HK-2 (cell line): Measurements from ENCODE around the gene PTPRN2.

Source experiments
- DNase-seq: peaks from one replicate; pipeline ENCODE4 v3.0.0-alpha.2; 2018; ENCODE audit not compliant: unreplicated experiment

The PTPRN2 gene

GRCh38 chr7:157643525-157643970 lies 944.1 kb downstream of the PTPRN2 start:
- no peak for DNase-seq

GRCh38 chr7:157641866-157642265 lies 945.8 kb downstream of the PTPRN2 start:
- DNase-seq: no peak

DNA sequence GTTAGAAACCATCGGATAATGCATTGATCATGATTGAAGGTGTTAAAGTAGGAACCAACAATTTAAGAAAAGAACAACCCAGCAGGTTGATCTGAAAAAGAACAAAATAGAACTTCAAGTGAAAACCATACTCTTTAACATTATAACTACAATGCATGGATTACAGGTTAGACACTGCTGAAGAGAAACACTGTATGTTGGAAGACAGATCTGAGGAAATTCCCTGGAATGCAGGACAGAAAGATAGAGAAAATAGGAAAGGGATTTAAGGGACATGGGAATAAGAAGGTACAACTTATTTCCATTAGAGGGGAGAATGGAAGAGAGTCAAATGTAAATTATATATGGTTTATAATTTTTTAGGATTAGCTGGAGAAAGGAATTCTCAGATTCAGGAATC lies 947.5 kb downstream of the PTPRN2 start:
- no peak for DNase-seq

GRCh38 chr7:157638563-157638962 lies 949.1 kb downstream of the PTPRN2 start:
- no peak for DNase-seq

GRCh38 chr7:157637216-157637949 lies 950.2 kb downstream of the PTPRN2 start:
- DNase-seq: no peak

- DNase-seq: no peak
These were observed 952.0 kb downstream of the PTPRN2 start for GRCh38 chr7:157635669-157636068.

DNA sequence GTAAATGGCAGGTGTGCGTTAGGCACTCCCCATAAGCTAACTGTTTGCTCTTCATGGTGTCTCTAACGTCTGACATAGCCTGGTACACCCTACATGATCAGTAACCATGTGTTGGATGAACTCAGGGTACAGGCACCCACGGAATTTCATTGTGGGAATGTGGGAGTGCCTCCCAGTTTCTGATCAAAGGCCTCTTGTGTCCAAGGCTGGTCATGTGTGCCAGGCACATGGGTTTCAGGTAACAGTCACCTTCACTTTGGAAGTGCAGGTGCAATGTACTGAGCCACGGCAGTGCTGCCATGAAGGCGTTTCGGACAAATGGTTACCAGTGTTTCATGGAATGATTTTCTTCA lies 952.5 kb downstream of the PTPRN2 start:
- DNase-seq: no peak

- DNase-seq: no peak
These were observed 953.0 kb downstream of the PTPRN2 start for GRCh38 chr7:157634401-157635147.

DNA sequence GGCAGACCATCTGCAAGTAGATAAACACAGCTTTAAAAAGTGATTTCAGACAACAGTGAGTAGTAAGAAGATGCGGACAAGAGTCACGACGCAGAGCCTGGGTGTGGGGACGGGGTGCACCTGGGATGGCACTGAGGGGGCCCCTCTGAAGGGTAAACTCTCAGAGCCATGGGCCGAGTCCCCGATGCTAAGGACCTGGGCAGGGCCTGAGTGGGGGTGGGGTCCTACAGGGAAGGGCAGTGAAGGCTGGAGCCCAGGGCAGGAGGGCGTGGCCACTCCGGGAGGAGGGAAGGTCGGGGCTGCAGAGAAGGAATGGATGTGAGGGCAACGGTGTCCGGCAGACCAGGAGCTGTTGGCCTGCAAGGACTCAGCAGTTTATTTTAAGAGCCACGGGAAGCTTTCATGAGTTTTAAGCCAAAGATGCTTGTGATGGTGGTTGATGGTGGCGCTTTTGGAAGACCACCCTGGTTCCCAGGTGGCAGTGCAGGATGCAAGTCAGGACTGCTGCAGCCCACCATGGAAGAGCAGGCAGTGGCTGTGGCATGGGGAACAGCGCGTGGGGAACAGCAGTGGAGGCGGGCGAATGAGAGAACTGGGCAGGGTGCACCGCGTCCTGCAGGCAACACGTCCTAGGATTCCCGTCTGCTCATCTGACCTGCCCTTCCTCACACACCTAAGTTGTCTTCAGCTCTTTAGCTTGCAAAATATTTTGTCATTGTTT lies 954.0 kb downstream of the PTPRN2 start:
- no peak for DNase-seq

DNA sequence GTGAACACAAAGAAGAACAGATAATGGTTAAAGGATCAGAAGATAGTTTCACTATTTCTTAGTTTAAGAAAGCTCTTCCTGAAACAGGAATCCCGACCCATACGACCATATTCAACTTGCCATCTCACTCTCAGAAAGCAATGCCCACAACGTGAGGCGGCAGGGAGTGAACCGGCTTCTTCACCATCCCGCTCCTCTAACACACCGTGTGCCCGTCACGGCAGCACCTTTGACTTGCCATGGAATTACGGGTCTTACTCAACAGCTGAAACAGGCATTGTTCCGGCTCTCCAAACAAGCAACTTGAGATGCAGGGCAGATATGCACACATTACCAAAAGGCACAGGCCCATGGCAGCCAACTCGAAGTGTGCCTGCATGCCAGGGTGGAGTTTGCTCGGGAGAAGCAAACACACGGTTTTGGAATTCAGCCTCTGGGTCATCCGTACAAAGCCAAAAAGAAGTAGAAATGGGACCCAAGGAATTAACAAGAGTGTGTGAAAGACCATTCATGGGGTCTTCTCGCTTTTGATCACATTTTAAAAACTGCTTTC lies 957.2 kb downstream of the PTPRN2 start:
- no peak for DNase-seq

DNA sequence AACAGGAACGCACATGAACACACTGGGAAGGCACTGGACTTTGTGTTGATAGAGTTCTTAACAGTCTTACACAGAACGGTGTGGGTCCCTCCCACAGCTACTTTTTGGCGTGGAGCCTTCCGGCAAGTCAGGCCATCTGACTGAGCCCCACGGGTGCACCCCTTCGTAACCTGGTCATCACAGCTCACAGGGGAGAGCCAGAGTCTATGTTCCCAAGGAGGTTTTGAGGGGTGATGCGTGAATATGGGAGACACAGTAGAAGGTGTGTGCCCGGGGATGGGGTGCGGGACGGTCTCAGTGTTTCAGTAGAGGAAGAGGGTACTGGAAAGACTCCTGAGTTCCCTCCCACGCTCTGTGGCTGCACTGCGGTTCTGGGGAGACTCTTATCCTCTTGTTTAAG lies 959.2 kb downstream of the PTPRN2 start:
- DNase-seq: no peak

DNA sequence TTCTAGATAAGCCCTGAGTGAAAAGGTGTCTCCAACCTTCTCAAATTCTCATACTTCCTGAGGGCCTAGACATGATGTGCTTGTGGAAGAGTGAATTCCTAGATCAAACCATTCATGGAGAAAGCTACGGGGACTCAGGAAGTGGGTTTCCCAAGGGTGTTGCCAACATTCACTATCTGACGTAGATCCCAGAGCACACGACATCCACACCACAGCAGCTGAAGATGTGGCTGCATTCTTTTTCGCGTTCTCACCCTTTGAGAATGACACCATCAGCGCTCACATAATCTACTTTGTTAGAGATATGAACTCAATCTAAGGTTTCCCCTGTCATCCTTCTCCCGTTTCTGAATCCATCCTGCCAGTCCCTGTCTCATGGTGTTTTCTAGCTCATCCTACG lies 960.0 kb downstream of the PTPRN2 start:
- DNase-seq: no peak

- DNase-seq: no peak
These were observed 960.6 kb downstream of the PTPRN2 start for GRCh38 chr7:157627033-157627432.

- no peak for DNase-seq
These were observed 961.5 kb downstream of the PTPRN2 start for GRCh38 chr7:157625973-157626742.

DNA sequence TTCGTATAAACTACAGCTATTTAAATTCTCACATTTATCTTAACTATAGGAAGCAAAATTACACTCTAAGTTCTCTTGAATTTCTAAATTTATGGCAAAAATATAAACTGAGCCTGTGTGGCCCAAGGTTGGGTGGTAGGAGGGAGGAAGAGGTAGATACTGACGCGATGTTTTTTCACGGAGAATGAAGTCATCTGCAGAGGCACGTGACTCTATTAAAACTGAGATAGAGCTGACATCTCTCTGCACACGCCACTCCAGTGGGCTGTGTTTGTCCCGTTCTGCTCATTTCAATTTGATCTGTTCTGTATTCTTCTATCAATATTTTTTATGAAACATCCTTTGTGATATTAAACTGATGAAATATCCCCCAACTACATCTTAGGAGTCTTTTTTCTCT lies 964.1 kb downstream of the PTPRN2 start:
- DNase-seq: no peak

- no peak for DNase-seq
These were observed 965.0 kb downstream of the PTPRN2 start for GRCh38 chr7:157622408-157623205.

DNA sequence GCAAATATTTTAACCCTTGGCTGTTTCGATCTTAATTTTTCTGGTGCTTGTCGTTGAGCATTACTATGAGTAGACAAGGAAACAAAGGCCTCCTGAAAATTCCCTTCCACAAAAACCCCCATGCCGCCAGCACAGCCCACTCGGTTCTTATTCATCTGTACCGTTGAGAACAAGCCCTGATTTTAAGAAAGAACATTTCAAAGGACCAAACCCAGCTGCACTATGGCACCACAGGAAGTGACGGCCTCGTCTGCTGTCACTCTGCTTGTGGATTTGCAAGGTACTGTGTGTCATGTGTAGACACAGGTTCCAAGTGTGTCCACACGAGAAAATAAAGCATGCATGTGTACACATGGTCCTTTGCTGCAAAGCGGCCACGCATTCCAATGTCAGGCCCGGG lies 965.6 kb downstream of the PTPRN2 start:
- DNase-seq: no peak

DNA sequence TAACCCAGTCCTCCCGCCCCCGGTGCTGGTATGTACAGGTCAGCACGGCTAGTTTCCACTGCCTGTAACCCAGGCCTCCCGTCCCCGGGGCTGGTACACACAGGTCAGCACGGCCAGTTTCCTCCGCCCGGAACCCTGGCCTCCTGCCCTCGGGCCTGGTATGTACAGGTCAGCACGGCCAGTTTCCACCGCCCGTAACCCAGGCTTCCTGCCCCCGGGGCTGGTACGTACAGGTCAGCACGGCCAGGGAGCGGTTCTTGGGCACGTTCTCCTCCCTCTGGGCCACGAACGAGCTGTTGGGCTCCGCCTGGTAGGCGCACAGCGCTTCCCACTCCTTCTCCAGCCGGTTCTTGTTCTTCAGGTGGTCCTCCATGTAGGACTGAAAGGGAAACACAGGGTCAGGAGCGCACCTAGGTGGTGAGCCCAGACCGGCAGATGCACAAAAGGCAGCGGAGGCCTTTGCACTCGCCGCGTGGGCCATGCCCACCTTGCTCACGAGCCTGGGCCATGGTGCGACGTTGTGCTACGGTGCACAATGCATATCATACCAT lies 966.4 kb downstream of the PTPRN2 start:
- DNase-seq: no peak

GRCh38 chr7:157620616-157621015 lies 967.0 kb downstream of the PTPRN2 start:
- no peak for DNase-seq

DNA sequence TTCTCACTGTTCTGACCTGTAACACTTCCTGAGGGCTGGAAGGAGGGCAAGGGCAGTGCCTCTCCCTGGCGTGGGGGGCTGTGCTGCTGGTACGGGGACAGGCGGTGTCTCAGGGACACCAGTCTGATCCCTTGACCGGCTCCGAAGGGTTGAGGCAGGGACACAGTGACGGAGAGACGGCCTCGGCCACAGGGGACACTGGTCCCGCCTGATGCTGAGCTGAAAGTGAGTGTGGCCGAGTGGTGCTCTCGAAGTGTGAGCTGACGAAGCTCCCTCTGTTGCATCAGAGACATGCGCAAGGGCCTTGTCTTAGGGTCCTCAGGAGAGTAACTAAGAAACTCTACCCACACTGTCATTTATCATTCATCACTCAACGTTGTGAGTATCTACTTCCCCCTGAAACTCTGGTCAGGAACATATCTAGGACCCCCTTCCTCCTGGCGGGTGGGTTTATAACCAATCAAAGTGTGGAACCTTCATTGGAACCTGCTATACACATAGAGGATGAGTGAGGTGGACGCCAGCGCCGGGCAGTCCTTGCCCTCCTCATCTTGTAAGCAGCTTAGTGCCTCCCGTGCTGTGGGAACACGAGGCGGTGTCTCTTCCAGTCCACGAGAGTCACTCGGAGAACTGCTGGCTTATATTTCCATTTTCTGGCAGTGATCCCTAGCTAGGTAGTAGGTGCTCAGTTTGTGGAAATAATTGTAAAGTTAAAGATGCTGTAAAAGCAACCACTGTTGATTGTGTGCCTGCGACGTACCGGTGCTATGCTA lies 967.7 kb downstream of the PTPRN2 start:
- DNase-seq: no peak
